HUES6 (cell line): ENCODE data around the gene QPRT.
"Not testable (repeated sequence)": the region's sequence is repeated elsewhere in the genome, so short reads cannot be mapped to it uniquely, and the experiment has no call there.

Source experiments
- H3K27ac ChIP-seq: 2 replicates; pipeline ENCODE4 v1.7.0; 2013; ENCODE audit warnings: low read depth, mild to moderate bottlenecking, low read length, inconsistent platforms
- H3K27me3 ChIP-seq: 2 replicates; pipeline ENCODE4 v1.6.1; 2013; ENCODE audit warnings: low read length; ENCODE audit not compliant: control insufficient read depth, insufficient read depth
- H3K36me3 ChIP-seq: 2 replicates; pipeline ENCODE4 v1.6.1; 2013; ENCODE audit warnings: low read length; ENCODE audit not compliant: control insufficient read depth, insufficient read depth
- H3K4me1 ChIP-seq: 2 replicates; pipeline ENCODE4 v1.6.1; 2013; ENCODE audit warnings: low read length; ENCODE audit not compliant: control insufficient read depth, insufficient read depth
- H3K4me3 ChIP-seq: 2 replicates; pipeline ENCODE4 v1.5.1; 2013; ENCODE audit warnings: low read depth, low read length
- H3K9ac ChIP-seq: one replicate; pipeline ENCODE4 v1.6.1; 2013; ENCODE audit warnings: mild to moderate bottlenecking, low read length
- H3K9me3 ChIP-seq: 2 replicates; pipeline ENCODE4 v1.6.1; 2013; ENCODE audit warnings: low read depth, low read length; ENCODE audit not compliant: control insufficient read depth, insufficient read depth

The QPRT gene

GRCh38 chr16:29695675-29696074 is 16.7 kb downstream of the QPRT start:
- Histone ChIP-seq H3K36me3 (peaks cover 23% of the 10 kb centered on the region), H3K4me1 (peaks cover 11% of the 10 kb centered on the region)
- H3K27ac ChIP-seq, H3K27me3 ChIP-seq, H3K4me3 ChIP-seq, H3K9me3 ChIP-seq, H3K9ac ChIP-seq: not testable (repeated sequence)

- Histone ChIP-seq H3K27ac (no peak overlapping the region), H3K9ac (no peak overlapping the region), H3K36me3 (peaks cover 23% of the 10 kb centered on the region), H3K9me3 (no peaks in the 10 kb centered on the region), H3K4me1 (peaks cover 9% of the 10 kb centered on the region), H3K4me3 (no peak overlapping the region), H3K27me3 (no peaks in the 10 kb centered on the region)
Observed at GRCh38 chr16:29696881-29697331, 17.9 kb downstream of the QPRT start.

- H3K27ac ChIP-seq, result no peak overlapping the region
- no peaks in the 10 kb centered on the region for H3K27me3 ChIP-seq
- no peaks in the 10 kb centered on the region for H3K9me3 ChIP-seq
- H3K4me3 ChIP-seq, result no peak overlapping the region
- peaks cover 23% of the 10 kb centered on the region for H3K36me3 ChIP-seq
- H3K9ac ChIP-seq, result no peak overlapping the region
- peaks cover 14% of the 10 kb centered on the region for H3K4me1 ChIP-seq
Observed at GRCh38 chr16:29697391-29697790, 18.4 kb downstream of the QPRT start.

- Histone ChIP-seq H3K9ac (no peak overlapping the region), H3K9me3 (no peaks in the 10 kb centered on the region), H3K4me1 (peaks cover 17% of the 10 kb centered on the region), H3K27ac (no peak overlapping the region), H3K36me3 (peaks cover 23% of the 10 kb centered on the region), H3K4me3 (no peak overlapping the region), H3K27me3 (no peaks in the 10 kb centered on the region)
Observed at GRCh38 chr16:29698042-29698441, 19.1 kb downstream of the QPRT start.

- no peaks in the 10 kb centered on the region for H3K27me3 ChIP-seq
- peaks cover 17% of the 10 kb centered on the region for H3K4me1 ChIP-seq
- no peak overlapping the region for H3K27ac ChIP-seq
- H3K4me3 ChIP-seq, result no peak overlapping the region
- H3K36me3 ChIP-seq, result peaks cover 23% of the 10 kb centered on the region
- no peaks in the 10 kb centered on the region for H3K9me3 ChIP-seq
- no peak overlapping the region for H3K9ac ChIP-seq
Observed at GRCh38 chr16:29698484-29699323, 19.7 kb downstream of the QPRT start.

- peaks cover 17% of the 10 kb centered on the region for H3K4me1 ChIP-seq
- H3K27me3 ChIP-seq, result no peaks in the 10 kb centered on the region
- H3K4me3 ChIP-seq, result no peak overlapping the region
- no peak overlapping the region for H3K27ac ChIP-seq
- H3K9me3 ChIP-seq, result no peaks in the 10 kb centered on the region
- H3K36me3 ChIP-seq, result peaks cover 23% of the 10 kb centered on the region
- H3K9ac ChIP-seq, result no peak overlapping the region
Observed at GRCh38 chr16:29699324-29700219, 20.6 kb downstream of the QPRT start.

- Histone ChIP-seq H3K9me3 (no peaks in the 10 kb centered on the region), H3K9ac (no peak overlapping the region), H3K4me3 (no peak overlapping the region; the same call in 1 of the 2 replicates), H3K27me3 (no peaks in the 10 kb centered on the region), H3K36me3 (peaks cover 23% of the 10 kb centered on the region), H3K4me1 (peaks cover 17% of the 10 kb centered on the region), H3K27ac (no peak overlapping the region)
Observed at GRCh38 chr16:29700253-29700987, 21.4 kb downstream of the QPRT start.

GRCh38 chr16:29701214-29701555 is 22.2 kb downstream of the QPRT start:
- no peaks in the 10 kb centered on the region for H3K9me3 ChIP-seq
- H3K4me3 ChIP-seq, result no peak overlapping the region
- H3K4me1 ChIP-seq, result peaks cover 17% of the 10 kb centered on the region
- no peak overlapping the region for H3K27ac ChIP-seq
- H3K9ac ChIP-seq, result no peak overlapping the region
- peaks cover 18% of the 10 kb centered on the region for H3K36me3 ChIP-seq
- no peaks in the 10 kb centered on the region for H3K27me3 ChIP-seq

GRCh38 chr16:29702269-29702668 is 23.3 kb downstream of the QPRT start:
- no peaks in the 10 kb centered on the region for H3K27me3 ChIP-seq
- no peak overlapping the region for H3K4me3 ChIP-seq
- no peaks in the 10 kb centered on the region for H3K9me3 ChIP-seq
- no peak overlapping the region for H3K27ac ChIP-seq
- H3K36me3 ChIP-seq, result peaks cover 7% of the 10 kb centered on the region
- no peak overlapping the region for H3K9ac ChIP-seq
- H3K4me1 ChIP-seq, result peaks cover 17% of the 10 kb centered on the region

GRCh38 chr16:29705030-29705429 is 26.1 kb downstream of the QPRT start:
- H3K27me3 ChIP-seq, result no peaks in the 10 kb centered on the region
- no peak overlapping the region for H3K4me3 ChIP-seq
- H3K36me3 ChIP-seq, result no peaks in the 10 kb centered on the region
- 0 out of 2 replicates have a peak, but pooled peaks cover 3% of the 10 kb centered on the region for H3K9me3 ChIP-seq
- H3K4me1 ChIP-seq, result peaks cover 13% of the 10 kb centered on the region
- no peak overlapping the region for H3K9ac ChIP-seq
- no peak overlapping the region for H3K27ac ChIP-seq
